H1 (cell line): ENCODE measurements around the gene PVR. TPM values are rescaled to one million over a fixed set of nuclear protein-coding genes. Genes with fewer than 3 reads are reported as not detected.

Experiments used
- GABPA ChIP-seq: IDR thresholded peaks from 2 replicates; pipeline ENCODE4 v1.6.1; 2011; ENCODE audit warnings: mild to moderate bottlenecking, low read length, moderate library complexity, borderline replicate concordance; ENCODE audit not compliant: insufficient read depth
- polyA plus RNA-seq, 7 experiments: library from polyadenylated mRNA; depleted of rRNA in 3 of 7; stranded (reverse) in 5 of 7; unstranded in 2 of 7; fragments of >200 nt in 5 of 7; fragments of 200-250 nt in 2 of 7; gene quantifications; 1 replicate in 5 of 7; 2 replicates in 1 of 7; 4 replicates in 1 of 7; pipeline versions ENCODE4 v1.2.1 to v1.2.3, GENCODE V29; 2011 to 2013; ENCODE audit warnings: missing spikeins in 2 of 7, mixed read lengths in 2 of 7
- total RNA-seq: library from RNA; stranded (reverse); fragmentation: NEBNext Ultra II Directional; extraction: Animal tissue kit (Norgen Biotek cat#: 25700); gene quantifications from 2 replicates; pipeline ENCODE4 v1.2.1, GENCODE V29; 2021

PVR gene
- total and polyA plus RNA-seq, 2 of the 8 experiments (the other 6 are each of a cell fraction or from before 2014, with no cell fraction given): 13.3 to 14.8 TPM

- TF ChIP-seq GABPA: no peak
Measured at GRCh38 chr19:44645407-44646048, 1.8 kb downstream of the PVR start (continued).
